Neural cell (in vitro differentiated cells): ENCODE measurements around the gene GPS2. TPM values are rescaled to one million over a fixed set of nuclear protein-coding genes. Genes with fewer than 3 reads are reported as not detected.
A peak's percentile ranks its signal among the peaks of the same experiment; 100 is the strongest.

Experiments used
- H2AFZ ChIP-seq: fragments of 200-600, 300-800 bp; sonication (generic), shearing (Covaris generic); 2 replicates; pipeline ENCODE4 v1.6.0; 2014; ENCODE audit warnings: low read depth, mild to moderate bottlenecking, antibody characterized with exemption, low read length, moderate library complexity
- H3F3A ChIP-seq: fragments of 200-600 bp; shearing (Covaris generic); 2 replicates; pipeline ENCODE4 v1.6.1; 2016; ENCODE audit warnings: mild to moderate bottlenecking, moderate library complexity, mixed read lengths, antibody characterized with exemption, low read length; ENCODE audit not compliant: insufficient read depth, poor library complexity, severe bottlenecking
- H3K27ac ChIP-seq: fragments of 200-600, 300-800 bp; sonication (generic), shearing (Covaris generic); 2 replicates; pipeline ENCODE4 v1.5.1; 2014; ENCODE audit warnings: mild to moderate bottlenecking, low read length, moderate library complexity
- H3K27me3 ChIP-seq: fragments of 300-800, 200-600 bp; sonication (generic), shearing (Covaris generic); 2 replicates; pipeline ENCODE4 v1.6.0; 2014; ENCODE audit warnings: mild to moderate bottlenecking, low read depth, low read length, moderate library complexity; ENCODE audit not compliant: insufficient read depth
- H3K36me3 ChIP-seq: fragments of 300-800, 200-600 bp; sonication (generic), shearing (Covaris generic); 2 replicates; pipeline ENCODE4 v1.5.1; 2014; ENCODE audit warnings: mild to moderate bottlenecking, antibody characterized with exemption, low read length, moderate library complexity; ENCODE audit not compliant: insufficient read depth
- H3K4me2 ChIP-seq: fragments of 300-800, 200-600 bp; sonication (generic), shearing (Covaris generic); 2 replicates; pipeline ENCODE4 v1.6.0; 2014; ENCODE audit warnings: mild to moderate bottlenecking, low read length
- H3K4me3 ChIP-seq: fragments of 300-800, 200-600 bp; sonication (generic), shearing (Covaris generic); 2 replicates; pipeline ENCODE4 v1.5.1; 2014; ENCODE audit warnings: mild to moderate bottlenecking, low read length, moderate library complexity
- H3K79me2 ChIP-seq: fragments of 200-600 bp; shearing (Covaris generic); replicated peaks from 2 replicates; pipeline ENCODE4 v1.6.0; 2014; ENCODE audit warnings: mild to moderate bottlenecking, low read length, moderate library complexity; ENCODE audit not compliant: insufficient read depth
- H3K9ac ChIP-seq: fragments of 300-800, 200-600 bp; sonication (generic), shearing (Covaris generic); 2 replicates; pipeline ENCODE4 v1.6.1; 2016; ENCODE audit warnings: mild to moderate bottlenecking, low read length, mixed read lengths
- H3K9me2 ChIP-seq: fragments of 200-600 bp; shearing (Covaris generic); 2 replicates; pipeline ENCODE4 v1.6.1; 2016; ENCODE audit warnings: mild to moderate bottlenecking, low read length, mixed read lengths; ENCODE audit not compliant: insufficient read depth
- H3K9me3 ChIP-seq: fragments of 200-600, 300-800 bp; sonication (generic), shearing (Covaris generic); 2 replicates; pipeline ENCODE4 v1.6.1; 2016; ENCODE audit warnings: mild to moderate bottlenecking, mixed run types, low read length, moderate library complexity, mixed read lengths
- H4K20me1 ChIP-seq: fragments of 200-600 bp; shearing (Covaris generic); 2 replicates; pipeline ENCODE4 v1.6.1; 2016; ENCODE audit warnings: mild to moderate bottlenecking, mixed run types; ENCODE audit not compliant: insufficient read depth
- EP300 ChIP-seq: fragments of 450-650 bp; conservative IDR thresholded peaks from 2 replicates; pipeline ENCODE4 v1.6.1; 2014; ENCODE audit warnings: antibody characterized with exemption, mild to moderate bottlenecking, moderate library complexity; ENCODE audit not compliant: poor library complexity, severe bottlenecking
- EZH2 ChIP-seq: fragments of 200-600, 300-800 bp; shearing (Covaris generic), sonication (generic); IDR thresholded peaks from 2 replicates; pipeline ENCODE4 v1.6.1; 2014; ENCODE audit warnings: antibody characterized with exemption, low read length, borderline replicate concordance, mild to moderate bottlenecking; ENCODE audit not compliant: insufficient read depth, poor library complexity, severe bottlenecking
- MXI1 ChIP-seq: fragments of 450-650 bp; conservative IDR thresholded peaks from 2 replicates; pipeline ENCODE4 v1.6.1; 2014; ENCODE audit warnings: antibody characterized with exemption, mild to moderate bottlenecking; ENCODE audit not compliant: poor library complexity, severe bottlenecking
- POLR2AphosphoS5 ChIP-seq: IDR thresholded peaks from 2 replicates; pipeline ENCODE4 v1.6.1; 2012
- RAD21 ChIP-seq: fragments of 450-650 bp; conservative IDR thresholded peaks from 2 replicates; pipeline ENCODE4 v1.6.1; 2014; ENCODE audit warnings: antibody characterized with exemption, mild to moderate bottlenecking, moderate library complexity
- SMC3 ChIP-seq: fragments of 450-650 bp; conservative IDR thresholded peaks from 2 replicates; pipeline ENCODE4 v1.6.1; 2014; ENCODE audit warnings: antibody characterized with exemption, mild to moderate bottlenecking, moderate library complexity; ENCODE audit not compliant: poor library complexity
- TAF1 ChIP-seq: IDR thresholded peaks from 2 replicates; pipeline ENCODE4 v1.6.1; 2012; ENCODE audit warnings: low read depth
- polyA plus RNA-seq: library from polyadenylated mRNA; depleted of rRNA; stranded (reverse); fragments of >200 nt; gene quantifications from 2 replicates; pipeline ENCODE4 v1.2.3, GENCODE V29; 2014
- TF ChIP-seq, protein P1 (sequence below): IDR thresholded peaks from 2 replicates; pipeline ENCODE4 v1.6.1; 2012; ENCODE audit warnings: borderline replicate concordance
- TF ChIP-seq, protein P2 (sequence below): fragments of 450-650 bp; IDR thresholded peaks from 2 replicates; pipeline ENCODE4 v1.5.1; 2014; ENCODE audit warnings: antibody characterized with exemption, mild to moderate bottlenecking, moderate library complexity; ENCODE audit not compliant: poor library complexity, severe bottlenecking

The GPS2 gene
- polyA plus RNA-seq, 1 donor from 2014 or later: 108 TPM

DNA sequence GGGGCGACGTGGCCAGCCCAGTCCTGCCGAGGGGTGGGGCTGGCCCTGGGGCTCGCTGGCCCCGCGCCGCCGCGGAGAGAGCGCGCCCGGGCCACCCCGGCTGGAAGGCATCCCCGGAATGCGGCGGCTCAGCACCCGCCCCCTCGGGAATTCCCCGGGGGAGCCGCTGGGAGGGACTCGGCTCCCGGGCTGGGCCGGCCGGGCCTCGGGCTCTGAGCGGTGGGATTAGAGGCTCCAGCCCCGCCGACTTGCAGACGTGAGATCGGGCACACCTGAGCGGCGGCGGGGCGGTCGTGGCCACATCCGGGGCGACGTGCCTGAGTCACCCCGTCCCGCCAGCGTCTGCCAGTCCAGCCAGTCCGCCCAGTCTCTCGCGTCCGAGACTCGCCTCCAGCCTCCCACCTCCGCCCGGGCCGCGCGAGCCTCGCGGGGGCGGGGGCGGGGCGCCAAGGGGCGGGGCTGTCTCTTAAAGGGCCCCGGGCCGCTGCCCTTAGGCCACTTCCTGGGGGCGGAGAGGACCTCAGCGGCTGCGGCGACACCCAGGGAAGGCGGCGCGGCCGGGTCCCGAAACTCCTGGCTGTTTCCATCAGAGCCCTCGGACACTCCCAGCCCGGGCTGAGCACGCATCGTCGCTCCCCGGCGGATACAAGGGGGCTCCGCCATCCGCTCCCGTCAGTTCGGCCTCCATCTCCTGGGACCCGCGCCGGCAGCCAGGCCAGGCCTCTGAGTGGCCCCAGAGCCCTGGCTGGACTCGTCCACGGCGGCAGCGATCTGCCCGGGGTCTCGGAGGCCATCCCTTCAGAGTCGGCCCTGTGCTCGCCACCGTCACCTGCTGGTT, 36.7 kb upstream of the GPS2 start, which contains the start of gene KCTD11:
KCTD11 (plus strand) TSS at position 498 of the 838 bp plus-strand sequence.
- TF ChIP-seq SMC3: peak; percentile 53
- no peak for TF ChIP-seq EP300
- peak; percentile 71 for TF ChIP-seq POLR2AphosphoS5
- TF ChIP-seq, protein P1, sequence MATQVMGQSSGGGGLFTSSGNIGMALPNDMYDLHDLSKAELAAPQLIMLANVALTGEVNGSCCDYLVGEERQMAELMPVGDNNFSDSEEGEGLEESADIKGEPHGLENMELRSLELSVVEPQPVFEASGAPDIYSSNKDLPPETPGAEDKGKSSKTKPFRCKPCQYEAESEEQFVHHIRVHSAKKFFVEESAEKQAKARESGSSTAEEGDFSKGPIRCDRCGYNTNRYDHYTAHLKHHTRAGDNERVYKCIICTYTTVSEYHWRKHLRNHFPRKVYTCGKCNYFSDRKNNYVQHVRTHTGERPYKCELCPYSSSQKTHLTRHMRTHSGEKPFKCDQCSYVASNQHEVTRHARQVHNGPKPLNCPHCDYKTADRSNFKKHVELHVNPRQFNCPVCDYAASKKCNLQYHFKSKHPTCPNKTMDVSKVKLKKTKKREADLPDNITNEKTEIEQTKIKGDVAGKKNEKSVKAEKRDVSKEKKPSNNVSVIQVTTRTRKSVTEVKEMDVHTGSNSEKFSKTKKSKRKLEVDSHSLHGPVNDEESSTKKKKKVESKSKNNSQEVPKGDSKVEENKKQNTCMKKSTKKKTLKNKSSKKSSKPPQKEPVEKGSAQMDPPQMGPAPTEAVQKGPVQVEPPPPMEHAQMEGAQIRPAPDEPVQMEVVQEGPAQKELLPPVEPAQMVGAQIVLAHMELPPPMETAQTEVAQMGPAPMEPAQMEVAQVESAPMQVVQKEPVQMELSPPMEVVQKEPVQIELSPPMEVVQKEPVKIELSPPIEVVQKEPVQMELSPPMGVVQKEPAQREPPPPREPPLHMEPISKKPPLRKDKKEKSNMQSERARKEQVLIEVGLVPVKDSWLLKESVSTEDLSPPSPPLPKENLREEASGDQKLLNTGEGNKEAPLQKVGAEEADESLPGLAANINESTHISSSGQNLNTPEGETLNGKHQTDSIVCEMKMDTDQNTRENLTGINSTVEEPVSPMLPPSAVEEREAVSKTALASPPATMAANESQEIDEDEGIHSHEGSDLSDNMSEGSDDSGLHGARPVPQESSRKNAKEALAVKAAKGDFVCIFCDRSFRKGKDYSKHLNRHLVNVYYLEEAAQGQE: peak; percentile 50
- TF ChIP-seq EZH2: no peak
- TF ChIP-seq, protein P2, sequence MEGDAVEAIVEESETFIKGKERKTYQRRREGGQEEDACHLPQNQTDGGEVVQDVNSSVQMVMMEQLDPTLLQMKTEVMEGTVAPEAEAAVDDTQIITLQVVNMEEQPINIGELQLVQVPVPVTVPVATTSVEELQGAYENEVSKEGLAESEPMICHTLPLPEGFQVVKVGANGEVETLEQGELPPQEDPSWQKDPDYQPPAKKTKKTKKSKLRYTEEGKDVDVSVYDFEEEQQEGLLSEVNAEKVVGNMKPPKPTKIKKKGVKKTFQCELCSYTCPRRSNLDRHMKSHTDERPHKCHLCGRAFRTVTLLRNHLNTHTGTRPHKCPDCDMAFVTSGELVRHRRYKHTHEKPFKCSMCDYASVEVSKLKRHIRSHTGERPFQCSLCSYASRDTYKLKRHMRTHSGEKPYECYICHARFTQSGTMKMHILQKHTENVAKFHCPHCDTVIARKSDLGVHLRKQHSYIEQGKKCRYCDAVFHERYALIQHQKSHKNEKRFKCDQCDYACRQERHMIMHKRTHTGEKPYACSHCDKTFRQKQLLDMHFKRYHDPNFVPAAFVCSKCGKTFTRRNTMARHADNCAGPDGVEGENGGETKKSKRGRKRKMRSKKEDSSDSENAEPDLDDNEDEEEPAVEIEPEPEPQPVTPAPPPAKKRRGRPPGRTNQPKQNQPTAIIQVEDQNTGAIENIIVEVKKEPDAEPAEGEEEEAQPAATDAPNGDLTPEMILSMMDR: peak; percentile 86
- TF ChIP-seq TAF1: no peak
- TF ChIP-seq MXI1: no peak
- TF ChIP-seq RAD21: no peak
- Histone ChIP-seq H3K36me3 (no peaks in the 10 kb centered on the region), H3K4me3 (peak within 1 kb of the TSS; percentile 92), H3K4me2 (peak within 1 kb of the TSS; percentile 65), H3K27me3 (no peaks in the 10 kb centered on the region), H3K9ac (peak within 1 kb of the TSS; percentile 89), H3K79me2 (peaks cover 3% of the 10 kb centered on the region), H3K27ac (peak within 1 kb of the TSS; percentile 78), H2AFZ (peak within 1 kb of the TSS; percentile 83), H3K9me2 (no peaks in the 10 kb centered on the region), H3F3A (no peaks in the 10 kb centered on the region), H4K20me1 (no peaks in the 10 kb centered on the region), H3K9me3 (no peaks in the 10 kb centered on the region)

DNA sequence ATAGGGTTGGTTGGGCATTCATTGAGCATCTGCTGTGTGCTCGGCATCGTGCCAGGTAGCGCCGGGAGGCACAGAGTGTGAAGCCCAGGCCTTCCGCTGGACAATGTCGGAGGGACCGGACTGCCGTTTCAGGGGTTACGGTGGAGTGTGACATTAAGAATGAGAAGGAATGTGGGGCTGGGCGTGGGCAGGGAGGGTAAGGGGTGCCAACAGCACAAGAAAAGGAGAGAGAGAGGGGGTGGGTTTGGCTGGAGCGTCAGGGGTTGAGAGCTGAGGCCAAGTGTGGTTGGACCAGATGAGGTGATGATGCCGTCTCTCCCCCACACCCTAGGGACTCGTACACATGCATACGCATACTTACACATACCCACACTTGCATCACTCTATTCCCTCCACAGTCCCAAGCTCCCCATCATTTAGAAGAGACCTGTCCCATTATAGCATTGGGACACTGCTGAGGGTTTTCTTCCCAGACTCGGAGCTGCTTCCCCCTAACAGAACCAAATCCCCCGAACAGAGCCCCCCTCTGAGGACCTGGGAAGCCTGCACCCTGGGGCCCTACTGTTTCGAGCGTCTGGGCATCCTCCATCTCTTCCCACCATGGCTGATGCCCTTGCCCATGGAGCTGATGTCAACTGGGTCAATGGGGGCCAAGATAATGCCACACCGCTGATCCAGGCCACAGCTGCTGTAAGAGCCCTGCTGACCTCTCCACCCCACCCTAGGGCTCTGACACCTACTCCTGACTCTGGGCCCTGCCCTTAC, 33.5 kb upstream of the GPS2 start:
- Histone ChIP-seq H3K4me3 (no peak overlapping the region), H3K9ac (no peak overlapping the region), H2AFZ (no peak overlapping the region), H4K20me1 (no peaks in the 10 kb centered on the region), H3K4me2 (no peak overlapping the region), H3K27me3 (no peaks in the 10 kb centered on the region), H3K79me2 (peaks cover 3% of the 10 kb centered on the region), H3K27ac (no peak overlapping the region), H3K9me2 (no peaks in the 10 kb centered on the region), H3K9me3 (no peaks in the 10 kb centered on the region), H3F3A (no peaks in the 10 kb centered on the region), H3K36me3 (no peaks in the 10 kb centered on the region)
- TF ChIP-seq SMC3 (no peak), RAD21 (no peak)
- TF ChIP-seq, protein P1: no peak
